Parathyroid adenoma (tissue), 2 donors: ENCODE results near the gene BUB3.

ENCODE experiments used
- H2AFZ ChIP-seq: fragments of 300-600 bp; sonication (generic); one replicate; pipeline ENCODE4 v1.7.0; 2017; ENCODE audit warnings: antibody characterized with exemption, mild to moderate bottlenecking
- H3K27ac ChIP-seq: fragments of 300-600 bp; sonication (generic); one replicate; pipeline ENCODE4 v1.7.0; 2017
- H3K27me3 ChIP-seq: fragments of 300-600 bp; sonication (generic); one replicate; pipeline ENCODE4 v1.7.0; 2017; ENCODE audit warnings: low read length; ENCODE audit not compliant: control insufficient read depth, insufficient read depth
- H3K36me3 ChIP-seq: fragments of 300-600 bp; sonication (generic); one replicate; pipeline ENCODE4 v1.7.0; 2017; ENCODE audit warnings: low read length; ENCODE audit not compliant: control insufficient read depth, insufficient read depth
- H3K4me1 ChIP-seq: fragments of 300-600 bp; sonication (generic); one replicate; pipeline ENCODE4 v1.7.0; 2017; ENCODE audit warnings: control low read depth
- H3K4me2 ChIP-seq: fragments of 300-600 bp; sonication (generic); one replicate; pipeline ENCODE4 v1.7.0; 2017; ENCODE audit warnings: low read length
- H3K4me3 ChIP-seq: fragments of 300-600 bp; sonication (generic); one replicate; pipeline ENCODE4 v1.7.0; 2017; ENCODE audit warnings: low read depth, low read length
- H3K79me2 ChIP-seq: fragments of 300-600 bp; sonication (generic); one replicate; pipeline ENCODE4 v1.7.0; 2017; ENCODE audit warnings: control low read depth
- H3K9ac ChIP-seq: fragments of 300-600 bp; sonication (generic); one replicate; pipeline ENCODE4 v1.7.0; 2017; ENCODE audit warnings: mild to moderate bottlenecking
- H3K9me3 ChIP-seq: fragments of 300-600 bp; sonication (generic); one replicate; pipeline ENCODE4 v1.7.0; 2017; ENCODE audit warnings: low read length; ENCODE audit not compliant: control insufficient read depth
- TF ChIP-seq, protein P1 (sequence below): fragments of 300-600 bp; sonication (generic); IDR thresholded peaks from one replicate; pipeline ENCODE4 v1.7.0; 2017; ENCODE audit warnings: antibody characterized with exemption, mild to moderate bottlenecking
- donor health status: primary hyperparathyroidism.

The BUB3 gene

DNA sequence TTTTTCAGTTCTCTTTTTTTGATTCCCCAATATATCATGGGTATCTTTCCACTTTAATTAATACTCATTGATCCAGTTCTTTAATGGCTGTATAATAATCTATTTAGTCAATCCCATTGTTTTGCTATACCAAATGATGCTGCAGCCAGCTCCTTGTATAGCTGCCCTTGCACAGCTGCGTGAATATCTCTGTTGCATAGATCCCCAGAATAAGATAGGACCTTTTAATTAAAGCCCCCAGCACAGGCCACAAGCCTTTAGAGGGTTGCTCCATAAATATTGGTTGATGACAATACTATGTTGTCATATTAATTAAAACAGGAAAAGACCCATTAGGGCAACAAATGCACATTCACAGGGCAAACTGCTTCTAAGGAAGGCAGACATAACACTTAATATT lies 57.9 kb downstream of the BUB3 start:
- no peaks in the 10 kb centered on the region for H3K4me1 ChIP-seq

DNA sequence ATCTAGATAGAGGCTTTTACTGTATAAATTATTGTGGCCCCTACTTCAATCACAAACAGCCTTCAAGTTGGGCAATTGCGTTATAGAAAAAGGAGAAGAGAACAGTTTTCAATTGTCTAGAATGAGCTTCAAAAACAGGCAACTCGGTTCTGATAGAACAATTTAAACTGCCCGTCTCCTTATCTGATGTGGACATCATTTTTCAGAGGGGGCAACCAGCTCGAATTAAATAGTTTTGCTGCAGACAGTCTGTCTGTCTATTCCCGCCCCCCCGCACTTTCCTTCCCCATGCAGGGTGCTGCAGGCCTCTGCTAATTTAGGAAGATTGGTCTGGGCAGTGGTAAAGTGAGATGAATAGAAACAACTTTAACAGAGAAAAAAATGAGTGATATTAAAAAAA lies 58.4 kb downstream of the BUB3 start:
- Histone ChIP-seq H3K79me2 (no peaks in the 10 kb centered on the region), H3K9me3 (no peaks in the 10 kb centered on the region), H3K36me3 (no peaks in the 10 kb centered on the region), H3K27ac (no peak overlapping the region), H2AFZ (no peak overlapping the region), H3K27me3 (no peaks in the 10 kb centered on the region), H3K9ac (no peak overlapping the region), H3K4me2 (no peak overlapping the region), H3K4me1 (no peaks in the 10 kb centered on the region), H3K4me3 (no peak overlapping the region)
- TF ChIP-seq, protein P1, sequence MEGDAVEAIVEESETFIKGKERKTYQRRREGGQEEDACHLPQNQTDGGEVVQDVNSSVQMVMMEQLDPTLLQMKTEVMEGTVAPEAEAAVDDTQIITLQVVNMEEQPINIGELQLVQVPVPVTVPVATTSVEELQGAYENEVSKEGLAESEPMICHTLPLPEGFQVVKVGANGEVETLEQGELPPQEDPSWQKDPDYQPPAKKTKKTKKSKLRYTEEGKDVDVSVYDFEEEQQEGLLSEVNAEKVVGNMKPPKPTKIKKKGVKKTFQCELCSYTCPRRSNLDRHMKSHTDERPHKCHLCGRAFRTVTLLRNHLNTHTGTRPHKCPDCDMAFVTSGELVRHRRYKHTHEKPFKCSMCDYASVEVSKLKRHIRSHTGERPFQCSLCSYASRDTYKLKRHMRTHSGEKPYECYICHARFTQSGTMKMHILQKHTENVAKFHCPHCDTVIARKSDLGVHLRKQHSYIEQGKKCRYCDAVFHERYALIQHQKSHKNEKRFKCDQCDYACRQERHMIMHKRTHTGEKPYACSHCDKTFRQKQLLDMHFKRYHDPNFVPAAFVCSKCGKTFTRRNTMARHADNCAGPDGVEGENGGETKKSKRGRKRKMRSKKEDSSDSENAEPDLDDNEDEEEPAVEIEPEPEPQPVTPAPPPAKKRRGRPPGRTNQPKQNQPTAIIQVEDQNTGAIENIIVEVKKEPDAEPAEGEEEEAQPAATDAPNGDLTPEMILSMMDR, result no peak

More for the DNA sequence above, 57.9 kb downstream of the BUB3 start:
- Histone ChIP-seq H3K27ac (no peak overlapping the region), H3K4me3 (no peak overlapping the region), H3K9me3 (no peaks in the 10 kb centered on the region), H3K27me3 (no peaks in the 10 kb centered on the region), H3K9ac (no peak overlapping the region), H3K4me2 (no peak overlapping the region), H2AFZ (no peak overlapping the region), H3K36me3 (no peaks in the 10 kb centered on the region), H3K79me2 (no peaks in the 10 kb centered on the region)
- TF ChIP-seq, protein P1, result no peak

DNA sequence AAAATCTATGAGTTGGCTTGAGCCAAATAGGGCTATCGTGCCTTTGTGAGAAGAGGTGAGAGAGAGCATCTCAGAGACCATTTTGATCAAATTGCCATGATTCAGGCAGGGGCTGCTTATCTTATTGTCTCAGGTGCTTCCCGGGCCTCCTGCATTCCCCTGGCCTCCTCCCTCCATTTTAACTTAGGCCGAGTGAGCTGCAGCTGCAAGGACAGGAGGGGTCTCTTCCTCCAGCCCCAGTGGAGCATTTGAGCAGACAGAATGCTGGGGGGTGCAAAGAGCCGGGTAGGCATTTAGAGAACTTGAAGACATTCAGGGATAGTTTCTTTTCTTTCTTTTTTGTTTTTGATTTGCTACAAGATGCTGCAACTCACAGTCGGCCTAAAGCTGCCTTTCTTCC lies 59.0 kb downstream of the BUB3 start:
- TF ChIP-seq, protein P1, result no peak
- Histone ChIP-seq H3K27ac (no peak overlapping the region), H3K4me3 (no peak overlapping the region), H3K79me2 (no peaks in the 10 kb centered on the region), H3K4me1 (no peaks in the 10 kb centered on the region), H2AFZ (no peak overlapping the region), H3K9ac (no peak overlapping the region), H3K9me3 (no peaks in the 10 kb centered on the region), H3K4me2 (no peak overlapping the region), H3K36me3 (no peaks in the 10 kb centered on the region), H3K27me3 (no peaks in the 10 kb centered on the region)
